HG03097 (cell line): ENCODE results near the gene CTSF.
"Not testable (repeated sequence)": the region's sequence is repeated elsewhere in the genome, so short reads cannot be mapped to it uniquely, and the experiment has no call there.

Experiments used
- ATAC-seq: cut with Tn5 transposase; IDR thresholded peaks from one replicate; pipeline ENCODE4 v1.9.1; 2021; ENCODE audit not compliant: unreplicated experiment, low FRiP score

The CTSF gene

DNA sequence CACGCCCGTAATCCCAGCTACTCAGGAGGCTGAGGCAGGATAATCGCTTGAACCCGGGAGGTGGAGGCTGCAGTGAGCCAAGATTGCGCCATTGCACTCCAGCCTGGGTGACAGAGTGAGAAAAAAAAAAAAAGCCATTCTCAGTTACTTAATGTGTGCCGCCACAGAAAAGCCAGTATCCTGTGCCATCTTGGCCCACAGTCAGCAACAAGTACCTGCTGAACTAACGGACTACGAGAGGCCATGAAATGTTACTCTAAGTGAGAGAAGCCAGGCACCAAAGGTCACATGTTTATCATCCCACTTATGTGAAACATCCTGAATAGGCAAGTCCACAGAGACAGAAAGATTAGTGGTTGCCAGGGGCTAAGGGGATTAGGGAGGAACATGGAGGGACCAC is 27.8 kb downstream of the CTSF start:
- not testable (repeated sequence) for ATAC-seq

DNA sequence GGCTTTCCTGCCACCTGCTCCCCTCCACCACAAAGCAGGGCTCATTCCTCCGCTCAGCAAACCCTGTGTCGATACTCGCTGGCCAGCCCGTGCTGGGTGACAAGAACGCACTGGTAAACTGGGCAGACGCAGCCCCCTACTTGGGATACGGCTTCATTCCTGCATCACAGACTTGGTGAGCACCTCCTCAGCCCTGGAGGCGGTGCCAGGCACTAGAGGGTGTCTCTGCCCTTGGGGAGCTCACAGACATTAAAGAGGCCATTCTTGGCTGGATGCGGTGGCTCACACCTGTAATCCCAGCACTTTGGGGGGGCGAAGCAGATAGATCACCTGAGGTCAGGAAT is 28.6 kb downstream of the CTSF start:
- ATAC-seq: no peak

DNA sequence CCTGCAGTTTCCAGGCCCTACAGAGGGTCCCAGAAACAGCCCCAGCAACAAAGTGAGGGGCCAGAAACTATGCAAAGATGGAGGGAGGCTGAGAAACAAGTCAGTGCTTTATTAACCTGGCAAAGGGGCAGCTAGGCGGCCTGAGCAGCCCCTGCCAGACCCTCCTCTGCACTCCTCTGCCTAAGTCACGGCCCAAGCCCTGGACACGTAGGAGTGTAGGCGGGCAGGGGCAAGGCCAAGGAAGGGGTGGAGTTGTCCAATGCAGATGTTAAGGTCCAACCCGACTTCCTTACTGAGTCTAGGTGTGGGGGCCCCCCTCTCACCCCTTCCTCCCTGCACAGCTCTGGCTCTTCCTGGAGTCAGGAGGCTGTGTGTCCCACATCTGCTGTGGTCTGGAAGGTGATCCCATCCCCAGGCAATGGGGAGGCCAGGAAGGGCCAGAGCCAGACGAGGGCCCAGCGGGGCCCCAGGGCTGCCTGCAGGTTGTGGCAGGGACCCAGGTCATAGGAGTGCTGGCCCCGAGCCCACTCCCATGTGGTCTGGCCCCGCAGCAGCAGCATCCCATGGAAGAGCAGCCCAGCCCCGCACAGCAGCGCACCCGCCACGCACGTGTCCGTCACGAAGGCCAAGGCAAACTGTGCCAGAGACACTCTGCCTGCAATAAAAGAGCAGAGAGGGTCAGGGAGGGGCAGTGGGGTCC is 29.1 kb downstream of the CTSF start:
- no peak for ATAC-seq

DNA sequence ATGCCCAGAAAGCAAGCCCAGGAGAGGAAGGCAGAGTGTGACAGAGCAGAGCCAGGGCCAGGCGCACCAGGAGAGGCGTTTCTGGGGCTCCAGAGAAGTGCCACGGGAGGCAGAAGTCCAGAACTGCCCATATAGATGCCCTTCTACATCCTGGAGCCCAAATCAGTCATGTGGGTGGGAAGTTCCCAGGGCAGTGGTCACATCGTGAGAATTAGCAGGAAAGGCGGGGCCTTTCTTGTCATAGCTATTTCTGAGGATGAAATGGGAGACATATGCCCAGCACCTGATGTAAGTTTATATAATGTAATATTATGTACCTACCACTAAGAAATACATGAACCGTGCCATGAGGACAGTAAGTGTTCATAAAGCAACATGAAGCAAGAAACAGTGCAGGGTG is 35.6 kb downstream of the CTSF start:
- no peak for ATAC-seq

DNA sequence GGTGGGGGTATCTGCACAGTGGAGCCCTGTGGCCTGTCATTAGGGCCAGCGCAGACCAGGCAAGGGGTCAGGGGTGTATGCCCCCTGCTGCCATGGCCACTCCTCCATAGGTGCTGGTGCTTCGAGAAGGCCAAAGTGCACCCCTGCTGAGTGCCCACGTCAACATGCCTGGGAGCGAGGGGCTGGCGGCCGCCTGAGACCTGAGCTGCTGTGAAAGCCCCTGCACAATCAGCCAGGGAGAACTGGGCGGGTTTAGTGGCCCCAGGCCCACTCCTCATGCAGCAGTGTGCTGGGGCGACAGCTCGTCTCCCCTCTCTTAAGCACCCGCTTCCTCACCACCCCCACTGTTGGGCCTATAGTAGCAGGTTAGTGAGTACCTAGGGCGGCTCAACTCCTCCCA is 36.6 kb downstream of the CTSF start:
- ATAC-seq: no peak

DNA sequence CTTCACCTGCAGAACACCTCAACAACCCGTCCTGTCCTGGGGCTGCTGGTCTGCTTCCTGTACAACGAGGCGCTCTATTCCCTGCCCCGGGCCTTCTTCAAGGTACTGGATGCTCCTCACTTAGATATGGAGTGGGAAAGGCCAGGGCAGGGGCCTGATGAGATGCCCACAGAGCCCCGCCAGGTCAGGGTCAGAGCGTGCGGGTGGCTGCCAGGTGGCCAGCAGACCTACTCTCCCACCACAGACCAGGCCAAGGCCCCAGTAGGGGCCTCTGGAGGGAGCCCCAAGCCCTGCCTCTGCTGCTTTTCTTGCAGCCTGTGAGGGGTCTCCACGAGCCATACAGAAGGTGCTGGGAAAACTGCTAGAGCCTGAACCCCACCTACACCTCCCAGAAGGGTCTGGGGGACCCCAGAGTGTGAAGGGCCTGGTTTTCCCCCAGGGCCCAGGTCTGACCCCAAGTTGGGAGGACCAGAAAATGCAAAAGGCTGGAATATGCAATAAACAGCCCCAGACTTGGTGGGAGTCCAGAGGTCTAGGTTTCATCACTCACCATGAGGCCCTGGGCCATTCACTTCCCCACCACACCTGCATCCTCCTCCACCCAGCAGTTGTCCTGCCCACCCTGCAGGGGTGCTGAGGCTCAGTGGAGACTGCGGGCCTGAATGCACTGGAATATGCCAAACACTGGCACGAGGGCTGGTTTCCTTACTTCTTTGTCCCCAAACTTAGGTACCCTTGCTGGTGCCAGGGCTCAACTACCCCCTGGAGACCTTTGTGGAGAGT is 37.3 kb downstream of the CTSF start:
- ATAC-seq: no peak

DNA sequence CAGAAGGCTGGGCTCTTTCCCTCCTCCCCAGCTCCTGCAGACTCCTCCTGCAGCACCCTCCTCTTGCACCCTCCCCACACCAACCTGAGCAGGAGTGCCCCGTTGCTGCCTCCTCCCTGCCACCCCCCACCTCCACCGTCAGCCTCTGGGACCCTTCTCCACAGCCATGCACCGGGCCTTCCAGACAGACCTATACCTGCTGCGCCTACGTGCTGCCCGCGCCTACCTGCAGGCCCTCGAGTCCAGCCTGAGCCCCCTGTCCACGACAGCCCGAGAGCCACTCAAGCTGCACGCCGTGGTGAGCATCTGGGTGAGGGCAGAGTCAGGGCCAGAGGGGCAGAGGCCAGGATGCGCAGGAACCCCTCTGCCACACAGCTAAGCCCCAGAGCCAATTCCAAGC is 38.8 kb downstream of the CTSF start:
- no peak for ATAC-seq

DNA sequence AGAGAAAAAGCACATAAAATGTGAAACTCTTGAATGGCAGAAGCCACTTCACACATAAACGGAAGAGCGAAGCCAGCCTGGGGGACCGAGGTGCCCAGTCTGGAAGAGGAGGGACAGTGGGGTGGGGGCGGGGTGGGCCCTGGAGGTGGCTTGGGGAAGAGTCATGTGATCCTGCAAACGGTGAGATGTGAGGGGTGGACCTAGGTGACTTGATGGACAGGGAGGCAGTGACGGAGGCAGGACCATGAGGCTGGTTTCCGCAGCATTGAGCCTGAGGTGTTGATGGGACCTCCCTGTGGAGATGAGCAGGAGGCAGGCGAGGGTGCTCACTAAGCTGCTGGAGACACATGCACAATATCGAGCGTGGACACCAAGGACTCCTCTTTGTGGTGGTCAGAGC is 39.3 kb downstream of the CTSF start:
- ATAC-seq: no peak

DNA sequence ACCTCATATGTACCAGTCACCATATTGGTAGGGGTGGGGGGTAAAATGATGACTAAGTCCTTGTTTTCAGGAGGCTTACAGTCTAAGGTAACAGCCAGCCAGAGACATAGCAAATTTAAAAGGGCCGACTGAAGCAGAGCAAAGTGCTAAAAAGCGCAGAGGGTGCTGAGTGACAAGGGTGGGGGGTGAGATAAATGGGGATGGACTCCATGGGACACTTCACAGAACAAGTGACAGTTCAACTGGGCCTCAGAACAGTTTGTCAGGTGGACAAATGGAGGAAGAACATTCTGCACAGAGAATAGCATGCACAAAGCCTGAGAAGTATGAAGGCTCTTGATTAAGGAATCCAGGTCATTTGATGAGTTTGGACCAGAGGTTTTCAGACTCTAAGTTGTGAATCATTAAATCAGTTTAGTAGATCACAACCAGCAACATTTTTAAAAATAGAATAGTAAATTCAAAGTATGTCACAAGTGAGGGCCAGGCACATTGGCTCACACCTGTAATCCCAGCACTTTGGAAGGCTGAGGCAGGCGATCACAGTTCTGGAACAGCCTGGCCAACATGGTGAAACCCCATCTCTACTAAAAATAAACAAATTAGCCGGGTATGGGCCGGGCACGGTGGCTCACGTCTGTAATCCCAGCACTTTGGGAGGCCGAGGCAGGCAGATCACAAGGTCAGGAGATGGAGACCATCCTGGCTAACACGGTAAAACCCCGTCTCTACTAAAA is 43.9 kb downstream of the CTSF start:
- ATAC-seq: no peak

DNA sequence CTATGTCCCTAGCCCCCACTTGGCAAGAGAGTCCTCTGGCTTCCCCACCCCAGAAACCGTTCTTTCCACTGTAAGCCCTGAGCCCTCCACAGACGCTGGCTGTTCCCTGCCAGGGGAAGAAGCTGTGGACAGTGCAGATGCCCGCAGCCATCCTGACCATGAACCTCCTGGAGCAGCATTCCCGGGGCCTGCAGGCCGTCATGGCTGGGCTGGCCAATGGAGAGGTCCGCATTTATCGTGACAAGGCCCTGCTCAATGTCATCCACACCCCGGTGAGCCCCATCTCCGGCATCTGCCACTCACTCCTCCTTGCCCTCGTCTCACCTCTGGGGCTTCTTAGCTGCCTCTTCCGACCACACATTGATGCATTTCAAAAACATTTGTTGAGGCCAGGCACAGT is 44.8 kb downstream of the CTSF start:
- no peak for ATAC-seq
